SIG-M5 (cell line): ENCODE results near the gene TRUB1.
A peak's percentile ranks its signal among the peaks of the same experiment; 100 is the strongest.
"Not testable (repeated sequence)": the region's sequence is repeated elsewhere in the genome, so short reads cannot be mapped to it uniquely, and the experiment has no call there.

Experiments used
- DNase-seq: peaks from one replicate; lab custom pipeline; 2025; lab: John Stamatoyannopoulos, UW

The TRUB1 gene

DNA sequence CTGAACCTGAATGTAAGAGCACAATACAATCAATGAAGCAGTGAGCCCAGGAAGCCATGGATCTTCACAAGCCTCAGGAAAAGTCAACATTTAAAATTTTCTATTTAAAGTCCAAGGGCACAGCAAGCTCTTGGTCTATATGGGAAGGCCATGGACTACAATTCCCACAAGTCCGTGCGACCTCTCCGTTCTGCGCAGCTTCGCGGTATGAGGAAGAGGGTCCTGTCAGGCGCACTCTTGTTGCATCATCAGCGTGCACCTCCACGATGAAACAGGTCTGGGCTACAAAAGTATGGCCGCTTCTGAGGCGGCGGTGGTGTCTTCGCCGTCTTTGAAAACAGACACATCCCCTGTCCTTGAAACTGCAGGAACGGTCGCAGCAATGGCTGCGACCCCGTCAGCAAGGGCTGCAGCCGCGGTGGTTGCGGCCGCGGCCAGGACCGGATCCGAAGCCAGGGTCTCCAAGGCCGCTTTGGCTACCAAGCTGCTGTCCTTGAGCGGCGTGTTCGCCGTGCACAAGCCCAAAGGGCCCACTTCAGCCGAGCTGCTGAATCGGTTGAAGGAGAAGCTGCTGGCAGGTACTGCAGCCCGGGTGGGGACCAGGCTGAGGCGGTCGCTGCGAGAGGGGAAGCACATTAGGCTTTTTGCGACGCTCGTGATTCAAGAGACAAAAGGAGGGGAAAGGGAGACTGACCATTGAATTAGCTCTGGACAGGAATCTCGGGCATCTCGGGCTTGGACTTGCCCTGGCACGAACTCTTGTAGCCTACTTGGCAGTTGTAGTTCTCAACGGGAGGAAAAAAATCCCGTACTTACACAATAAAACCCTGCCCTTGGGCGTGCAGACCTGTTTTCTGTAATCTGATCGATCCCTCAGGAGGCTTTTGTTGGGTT lies at the start of gene TRUB1:
TSS of gene TRUB1 (plus strand) at position 234 of the 894 bp plus-strand sequence. CDS start at position 293, 59 bp downstream.
- peak; percentile 74 for DNase-seq

GRCh38 chr10:114893251-114893650 lies 44.7 kb upstream of the TRUB1 start:
- no peak for DNase-seq

DNA sequence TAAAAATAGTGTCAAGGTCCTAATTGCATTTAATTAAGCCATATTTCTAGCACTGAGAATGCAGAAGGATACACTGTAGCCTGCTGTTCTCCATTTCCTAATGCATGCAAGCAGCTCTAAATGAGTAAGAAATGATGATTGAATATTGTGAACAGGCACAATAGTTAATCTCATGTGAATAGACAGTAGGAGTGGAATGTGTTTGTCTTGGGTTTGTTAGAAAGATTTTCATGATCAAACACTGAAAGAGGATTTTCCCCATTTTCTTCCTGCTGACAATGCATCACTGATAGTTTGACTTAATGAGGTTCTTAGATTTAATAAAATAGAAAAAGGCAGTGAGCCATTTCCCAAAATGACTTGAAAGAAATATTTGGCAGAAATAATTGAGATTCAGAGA lies 43.1 kb upstream of the TRUB1 start:
- DNase-seq: no peak

DNA sequence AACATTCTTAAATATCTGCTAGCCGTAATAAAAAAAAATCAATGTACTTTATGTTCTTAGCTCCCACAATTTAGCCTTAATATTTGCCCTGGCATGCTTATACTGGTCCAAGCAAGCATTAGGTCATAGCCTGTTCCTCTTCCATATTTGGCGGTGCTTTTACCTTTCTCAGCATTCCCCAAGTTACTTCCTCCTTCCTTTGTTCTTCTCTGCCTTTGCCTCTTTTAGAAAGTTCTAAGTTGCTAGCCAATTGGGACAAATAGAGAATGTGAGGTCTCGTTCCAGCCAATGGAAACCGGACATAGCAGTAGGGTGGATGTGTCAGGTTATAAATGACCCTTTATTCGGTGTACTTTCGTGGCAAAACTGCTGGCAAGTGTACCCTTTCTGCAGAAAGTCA lies 41.0 kb upstream of the TRUB1 start:
- not testable (repeated sequence) for DNase-seq

GRCh38 chr10:114897593-114897992 lies 40.4 kb upstream of the TRUB1 start:
- no peak for DNase-seq

DNA sequence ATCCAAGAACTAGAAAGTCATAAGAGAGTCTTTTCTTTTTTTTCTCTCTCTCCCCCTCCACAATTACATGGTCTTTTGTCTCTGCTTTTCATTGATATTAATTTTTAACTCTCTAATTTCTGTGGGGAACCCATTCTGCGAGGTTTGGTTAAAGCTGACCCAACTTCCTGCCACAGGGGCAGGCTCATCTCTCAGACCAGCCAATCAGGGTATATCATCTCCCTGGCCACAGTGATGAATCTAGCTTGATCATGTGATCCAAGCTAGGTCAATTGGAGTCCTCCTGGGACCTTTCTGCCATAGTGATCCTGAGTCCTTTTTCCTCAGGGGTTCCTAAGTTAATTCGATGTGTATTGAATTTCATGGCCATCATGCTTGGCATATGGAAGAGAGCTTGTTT lies 38.0 kb upstream of the TRUB1 start:
- DNase-seq: no peak

DNA sequence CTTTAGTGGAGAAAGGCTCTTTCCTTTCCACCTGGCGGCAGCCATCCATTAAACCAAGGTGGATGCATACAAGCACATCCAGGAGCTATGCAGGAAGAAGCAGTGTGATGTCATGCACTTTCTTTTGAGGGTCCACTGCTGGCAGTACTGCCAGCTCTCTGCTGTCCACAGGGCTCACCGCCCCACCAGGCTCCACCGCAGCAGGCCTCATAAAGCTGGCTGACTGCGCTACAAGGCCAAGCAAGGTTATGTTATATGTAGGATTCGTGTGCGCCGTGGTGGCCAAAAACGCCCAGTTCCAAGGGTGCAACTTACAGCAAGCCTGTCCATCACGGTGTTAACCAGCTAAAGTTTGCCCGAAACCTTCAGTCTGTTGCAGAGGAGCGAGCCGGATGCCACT lies 37.3 kb upstream of the TRUB1 start:
- no peak for DNase-seq

- DNase-seq: no peak
Measured at GRCh38 chr10:114902151-114902550, 35.8 kb upstream of the TRUB1 start.

GRCh38 chr10:114905450-114905849 lies 32.5 kb upstream of the TRUB1 start:
- DNase-seq: no peak

- no peak for DNase-seq
Measured at GRCh38 chr10:114906981-114907380, 31.0 kb upstream of the TRUB1 start.

DNA sequence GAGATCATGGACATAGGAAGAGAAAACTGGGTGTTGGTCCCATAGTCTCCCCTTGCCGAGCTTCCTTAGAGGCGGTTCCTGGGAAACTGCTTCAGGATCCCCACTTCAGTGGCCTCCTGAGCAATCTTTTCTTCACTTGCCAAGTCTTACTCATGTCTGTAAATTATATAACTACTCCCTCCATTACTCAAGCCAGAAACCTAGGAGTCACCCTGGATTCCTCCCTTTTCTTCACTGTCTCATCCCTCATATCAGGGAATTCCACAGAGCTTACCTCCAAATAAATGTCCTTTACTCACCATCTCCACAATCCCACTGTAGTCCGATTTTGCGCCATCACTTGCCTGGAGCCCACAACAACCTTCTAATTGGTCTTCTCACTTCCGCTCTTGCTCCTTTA lies 29.1 kb upstream of the TRUB1 start:
- DNase-seq: no peak

DNA sequence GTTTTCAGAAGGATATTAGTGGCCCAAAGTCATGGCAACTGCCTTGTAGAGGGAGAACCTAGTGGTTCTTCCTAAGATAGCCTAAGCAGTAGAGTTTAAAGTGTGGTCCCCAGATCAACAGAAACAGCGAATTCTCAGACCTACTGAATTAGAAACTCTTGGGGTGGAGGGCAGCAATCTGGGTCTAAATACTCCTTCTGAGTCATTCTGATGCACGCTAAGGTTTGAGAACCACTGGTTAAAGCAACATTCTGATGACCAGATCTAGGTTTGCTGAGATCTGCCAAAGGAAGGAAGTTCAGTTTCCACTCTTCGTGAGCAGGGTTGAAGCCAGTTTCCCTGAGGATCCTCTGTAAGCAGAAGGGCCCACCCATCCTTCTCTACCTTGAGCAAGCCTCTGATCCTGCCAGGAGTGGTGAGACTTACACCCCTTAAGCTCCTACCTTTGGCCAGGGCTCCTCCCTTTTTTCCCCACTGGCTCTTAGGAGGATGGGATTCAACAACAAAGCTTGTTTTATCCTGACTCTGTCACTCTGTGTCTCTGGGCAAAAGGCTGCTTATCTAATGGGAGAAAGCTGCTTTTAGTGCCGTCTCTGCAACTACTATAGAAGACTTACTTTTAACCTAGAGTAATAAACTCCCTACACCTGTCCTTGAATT lies 26.8 kb upstream of the TRUB1 start:
- no peak for DNase-seq

- no peak for DNase-seq
Measured at GRCh38 chr10:114911801-114912469, 26.1 kb upstream of the TRUB1 start.

DNA sequence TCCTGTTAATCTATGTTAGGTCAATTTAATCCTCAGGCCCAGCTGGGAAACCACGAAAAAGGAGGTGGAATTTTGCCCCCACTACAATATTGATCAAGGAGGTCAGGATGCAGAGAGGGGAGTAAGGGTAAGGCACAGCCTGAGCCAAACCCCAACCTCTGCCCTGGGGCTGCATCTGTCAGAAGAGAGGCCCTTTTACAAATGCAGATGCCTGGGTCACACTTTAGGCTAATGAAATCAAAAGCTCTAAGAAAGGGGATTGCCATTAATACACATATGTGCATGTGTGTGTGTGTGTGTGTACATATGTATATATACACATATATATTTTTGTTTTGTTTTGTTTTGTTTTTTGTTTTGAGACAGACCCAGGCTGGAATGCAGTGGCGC lies 25.5 kb upstream of the TRUB1 start:
- DNase-seq: no peak

GRCh38 chr10:114914560-114914959 lies 23.4 kb upstream of the TRUB1 start:
- DNase-seq: no peak

GRCh38 chr10:114915294-114915693 lies 22.7 kb upstream of the TRUB1 start:
- no peak for DNase-seq

DNA sequence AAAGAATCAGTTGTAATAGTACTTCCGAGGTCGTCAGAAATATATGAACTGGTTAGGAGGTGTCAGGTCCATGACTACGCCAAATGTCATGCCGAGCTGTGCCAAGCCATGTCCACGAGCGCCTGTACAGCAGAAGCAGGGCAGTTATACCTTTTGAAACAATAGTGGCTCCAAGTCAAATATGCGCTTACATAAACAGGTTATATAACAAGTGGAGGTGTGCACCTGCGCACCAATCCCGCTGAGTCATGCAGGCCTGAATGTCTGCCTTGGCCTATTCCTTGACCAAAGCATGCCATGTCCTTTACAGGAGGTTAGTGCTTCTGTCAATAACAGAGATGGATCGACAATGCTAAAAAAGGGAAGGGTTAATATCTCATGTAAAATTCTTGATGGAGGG lies 21.3 kb upstream of the TRUB1 start:
- DNase-seq: no peak

DNA sequence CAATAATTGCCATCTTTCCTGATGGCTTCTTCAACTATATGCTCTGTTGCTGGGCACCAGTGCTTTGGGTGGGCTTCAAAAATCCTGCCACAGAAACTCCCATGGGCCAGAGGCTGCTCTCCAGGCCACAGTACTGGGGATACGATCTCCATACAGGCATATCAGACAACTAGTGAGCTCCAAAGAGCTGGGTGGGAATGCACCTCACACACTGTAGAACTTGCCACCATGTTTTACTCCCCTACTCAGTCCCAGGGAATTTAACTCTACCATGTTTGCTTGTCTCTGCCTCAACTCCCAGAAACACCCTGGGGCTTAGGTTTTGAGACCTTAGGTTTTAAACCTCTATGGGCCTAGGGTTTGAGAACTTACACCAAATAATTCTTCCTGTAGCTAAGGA lies 20.5 kb upstream of the TRUB1 start:
- no peak for DNase-seq

DNA sequence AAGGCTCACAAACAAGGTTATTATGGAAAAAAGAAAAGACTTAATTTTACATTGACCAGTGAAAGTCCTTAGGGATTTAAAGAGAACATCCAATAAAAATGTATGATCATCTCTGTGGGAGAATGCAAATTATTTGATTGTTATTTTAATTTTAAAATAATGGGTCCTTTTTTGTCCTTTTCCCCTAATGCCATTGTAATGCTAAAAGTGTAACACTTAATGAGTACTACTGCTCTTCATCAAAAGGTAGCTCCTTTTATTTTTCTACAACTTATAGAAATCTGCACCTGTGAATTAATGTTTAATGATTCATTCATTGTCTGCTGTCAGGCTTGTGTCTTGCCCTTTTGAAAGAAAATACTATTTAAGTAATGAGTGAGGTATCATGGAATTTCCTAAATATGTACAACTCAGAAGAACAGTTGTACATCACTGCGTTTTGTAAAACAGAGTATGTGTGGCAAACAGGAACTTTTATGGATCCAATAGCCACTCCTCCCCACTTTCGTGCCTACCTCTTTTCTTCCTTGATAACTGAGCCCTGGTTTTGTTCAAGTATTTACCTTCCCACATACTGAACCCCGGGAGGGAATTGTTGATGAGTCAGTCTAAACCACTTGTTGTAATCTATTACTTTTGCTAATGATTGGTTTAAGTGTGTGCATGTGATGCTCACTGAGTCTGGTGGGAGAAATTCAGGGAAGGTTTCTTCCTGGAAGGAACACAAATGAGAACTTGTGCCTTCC lies 19.9 kb upstream of the TRUB1 start:
- no peak for DNase-seq

GRCh38 chr10:114920459-114920858 lies 17.5 kb upstream of the TRUB1 start:
- DNase-seq: no peak

DNA sequence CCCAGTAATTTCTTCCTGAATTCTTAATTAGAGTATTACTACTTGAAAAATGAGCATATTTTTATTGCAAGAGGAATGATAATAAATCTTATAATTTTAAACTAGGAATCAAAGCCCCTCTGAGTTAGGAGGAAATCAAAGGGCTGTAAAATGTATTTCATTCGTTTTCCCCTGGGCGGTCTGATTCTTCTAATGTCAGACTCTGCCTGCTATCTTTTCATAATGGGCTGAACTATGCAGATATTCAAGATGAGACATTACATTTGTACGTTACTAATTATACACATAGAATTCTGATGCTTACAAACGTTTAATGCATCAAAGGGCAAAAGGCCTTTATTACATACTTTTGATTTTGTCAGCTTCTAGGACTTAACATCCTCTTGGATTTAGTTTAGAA lies 16.0 kb upstream of the TRUB1 start:
- no peak for DNase-seq

DNA sequence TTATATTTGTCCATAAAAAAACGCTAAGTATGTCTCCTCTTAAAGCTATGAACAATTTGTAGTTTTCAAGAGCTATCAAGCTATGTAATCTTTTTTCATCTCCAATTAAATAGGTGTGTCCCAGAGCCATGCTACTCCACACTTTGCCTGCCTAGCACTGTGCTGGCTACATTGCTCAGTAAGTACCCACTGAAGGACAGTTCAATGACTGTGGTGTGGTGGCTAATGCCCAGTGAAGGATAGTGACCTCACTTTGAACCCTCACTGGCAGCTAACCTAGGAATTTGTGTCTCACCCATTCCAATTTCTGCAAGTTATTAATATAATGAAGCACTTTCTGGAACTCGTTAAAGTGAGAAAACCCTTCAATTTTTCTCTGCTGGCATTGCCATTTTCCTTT lies 14.4 kb upstream of the TRUB1 start:
- no peak for DNase-seq
